Rectal smooth muscle tissue (tissue), 1 donor: Measurements from ENCODE around the gene OTUD1.

Experiments used
- H3K27ac ChIP-seq: one replicate; pipeline ENCODE4 v1.7.0; 2013; ENCODE audit warnings: low read depth, low read length, inconsistent platforms
- H3K27me3 ChIP-seq: one replicate; pipeline ENCODE4 v1.7.0; 2013; ENCODE audit warnings: low read length; ENCODE audit not compliant: control insufficient read depth, insufficient read depth
- H3K36me3 ChIP-seq: one replicate; pipeline ENCODE4 v1.7.0; 2013; ENCODE audit warnings: low read length; ENCODE audit not compliant: control insufficient read depth, insufficient read depth
- H3K4me1 ChIP-seq: one replicate; pipeline ENCODE4 v1.7.0; 2013; ENCODE audit warnings: low read length; ENCODE audit not compliant: control insufficient read depth, insufficient read depth
- H3K4me3 ChIP-seq: one replicate; pipeline ENCODE4 v1.7.0; 2013; ENCODE audit warnings: low read length
- H3K9ac ChIP-seq: one replicate; pipeline ENCODE4 v1.7.0; 2013; ENCODE audit warnings: low read length

Gene OTUD1

DNA sequence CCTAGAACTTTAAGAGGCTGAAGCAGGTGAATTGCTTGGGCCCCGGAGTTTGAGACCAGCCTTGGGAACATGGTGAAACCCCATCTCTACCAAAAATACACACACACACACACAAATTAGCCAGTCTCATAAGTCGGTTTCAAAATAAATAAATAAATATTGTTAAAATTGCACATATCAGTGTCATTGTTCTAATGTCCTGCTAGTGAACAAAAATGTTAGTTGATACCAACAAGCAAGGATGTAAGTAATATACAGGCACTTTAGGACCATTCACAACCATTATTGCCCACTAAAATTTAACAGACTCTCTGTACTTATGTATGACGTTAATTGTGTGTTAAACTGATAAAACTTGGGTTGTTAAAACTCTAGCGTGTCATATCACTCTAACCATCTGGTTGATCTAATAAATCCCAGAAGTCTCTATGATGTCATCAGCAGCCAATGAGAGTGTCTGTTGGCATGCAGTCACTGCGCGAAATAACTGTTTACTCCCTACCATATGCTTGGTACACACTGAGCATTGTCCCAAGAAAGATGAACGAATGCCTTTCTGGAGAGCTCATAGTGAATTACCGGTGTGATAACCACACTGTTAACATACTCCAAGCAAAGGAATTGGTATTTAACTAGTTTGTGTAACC lies 30.4 kb upstream of the OTUD1 start:
- Histone ChIP-seq H3K4me3 (no peak overlapping the region), H3K4me1 (no peaks in the 10 kb centered on the region), H3K36me3 (no peaks in the 10 kb centered on the region), H3K27me3 (no peaks in the 10 kb centered on the region), H3K27ac (no peak overlapping the region), H3K9ac (no peak overlapping the region)

DNA sequence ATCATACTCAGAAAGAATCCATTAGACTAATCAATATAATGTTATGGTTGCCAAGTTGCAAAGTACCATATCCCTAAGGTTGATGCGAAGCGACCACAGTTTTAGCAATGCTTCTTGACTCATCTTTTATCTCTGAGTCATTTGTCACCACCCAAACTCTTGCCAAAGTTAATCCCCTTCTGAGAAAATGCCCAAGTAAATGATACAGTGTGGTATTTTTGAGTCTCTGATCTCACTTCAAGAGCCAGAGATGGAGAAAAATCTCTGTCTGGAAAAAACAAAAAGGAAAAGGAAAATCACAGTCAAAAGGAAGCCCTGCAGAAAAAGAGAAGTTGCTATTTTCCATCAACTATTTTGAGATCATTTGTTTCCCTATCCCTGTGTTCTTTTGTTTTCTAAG lies 26.7 kb upstream of the OTUD1 start:
- H3K27ac ChIP-seq = no peak overlapping the region

DNA sequence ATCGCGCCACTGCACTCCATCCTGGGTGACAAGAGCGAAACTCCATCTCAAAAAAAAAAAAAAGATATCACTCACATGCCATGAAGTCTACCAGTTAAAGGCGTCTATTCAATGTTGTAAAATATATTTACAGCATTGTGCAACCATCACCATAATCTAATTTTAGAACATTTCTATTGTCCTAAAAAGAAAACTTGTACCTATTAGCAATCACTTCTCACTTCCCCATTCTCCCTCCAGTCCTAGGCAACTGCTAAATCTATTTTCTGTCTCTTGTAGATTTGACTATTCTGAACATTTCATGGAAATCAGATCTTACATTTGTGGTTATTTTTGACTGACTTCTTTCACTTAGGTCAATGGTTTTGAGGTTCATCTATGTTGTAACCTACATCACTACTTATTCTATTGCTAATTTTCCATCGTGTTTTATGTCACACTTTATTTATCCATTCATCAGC lies 25.2 kb upstream of the OTUD1 start:
- no peak overlapping the region for H3K9ac ChIP-seq
- H3K4me1 ChIP-seq = no peaks in the 10 kb centered on the region
- no peak overlapping the region for H3K27ac ChIP-seq
- H3K4me3 ChIP-seq = no peak overlapping the region
- no peaks in the 10 kb centered on the region for H3K27me3 ChIP-seq
- no peaks in the 10 kb centered on the region for H3K36me3 ChIP-seq

More for the DNA sequence above, 26.7 kb upstream of the OTUD1 start:
- Histone ChIP-seq H3K4me1 (no peaks in the 10 kb centered on the region), H3K4me3 (no peak overlapping the region), H3K9ac (no peak overlapping the region), H3K27me3 (no peaks in the 10 kb centered on the region), H3K36me3 (no peaks in the 10 kb centered on the region)

DNA sequence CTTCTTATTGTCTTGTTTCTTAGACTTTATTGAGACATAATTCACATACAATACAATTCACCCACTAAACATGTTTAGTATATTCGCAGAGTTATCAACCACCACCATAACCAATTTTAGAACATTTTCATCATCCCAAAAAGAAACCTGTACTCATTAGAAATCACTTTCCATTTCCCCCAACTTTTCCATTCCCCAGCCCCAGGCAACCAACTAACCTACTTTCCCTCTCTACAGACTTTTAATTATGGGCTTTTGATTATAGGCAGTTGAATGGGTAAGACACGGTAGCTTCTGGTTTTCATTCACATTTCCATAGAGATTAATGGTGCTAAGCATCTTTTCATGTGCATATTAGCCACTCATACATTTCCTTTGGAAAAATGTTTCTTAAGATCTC lies 24.2 kb upstream of the OTUD1 start:
- no peak overlapping the region for H3K27ac ChIP-seq
- no peak overlapping the region for H3K4me3 ChIP-seq
- no peaks in the 10 kb centered on the region for H3K4me1 ChIP-seq
- H3K36me3 ChIP-seq = no peaks in the 10 kb centered on the region
- no peak overlapping the region for H3K9ac ChIP-seq
- H3K27me3 ChIP-seq = no peaks in the 10 kb centered on the region

DNA sequence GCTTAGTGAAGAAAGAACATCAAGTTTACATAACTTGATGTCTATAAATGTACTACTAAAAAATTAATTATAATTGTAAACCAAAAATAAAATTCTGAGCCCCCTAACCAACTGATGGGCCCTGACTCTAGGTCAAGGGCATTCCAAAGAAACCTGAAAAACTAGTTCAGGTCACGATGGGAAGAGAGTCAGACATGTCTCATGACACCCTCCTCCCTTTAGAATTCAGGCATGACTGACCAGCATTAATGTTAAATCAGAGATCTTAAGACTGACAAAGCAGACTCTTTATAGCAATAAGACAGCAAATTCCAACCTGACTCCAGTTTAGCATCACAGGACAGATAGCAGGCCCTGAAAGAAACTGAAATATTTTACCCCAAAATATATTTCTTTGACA lies 21.6 kb upstream of the OTUD1 start:
- Histone ChIP-seq H3K4me3 (no peak overlapping the region), H3K4me1 (no peaks in the 10 kb centered on the region), H3K27ac (no peak overlapping the region), H3K36me3 (no peaks in the 10 kb centered on the region), H3K9ac (no peak overlapping the region), H3K27me3 (no peaks in the 10 kb centered on the region)

DNA sequence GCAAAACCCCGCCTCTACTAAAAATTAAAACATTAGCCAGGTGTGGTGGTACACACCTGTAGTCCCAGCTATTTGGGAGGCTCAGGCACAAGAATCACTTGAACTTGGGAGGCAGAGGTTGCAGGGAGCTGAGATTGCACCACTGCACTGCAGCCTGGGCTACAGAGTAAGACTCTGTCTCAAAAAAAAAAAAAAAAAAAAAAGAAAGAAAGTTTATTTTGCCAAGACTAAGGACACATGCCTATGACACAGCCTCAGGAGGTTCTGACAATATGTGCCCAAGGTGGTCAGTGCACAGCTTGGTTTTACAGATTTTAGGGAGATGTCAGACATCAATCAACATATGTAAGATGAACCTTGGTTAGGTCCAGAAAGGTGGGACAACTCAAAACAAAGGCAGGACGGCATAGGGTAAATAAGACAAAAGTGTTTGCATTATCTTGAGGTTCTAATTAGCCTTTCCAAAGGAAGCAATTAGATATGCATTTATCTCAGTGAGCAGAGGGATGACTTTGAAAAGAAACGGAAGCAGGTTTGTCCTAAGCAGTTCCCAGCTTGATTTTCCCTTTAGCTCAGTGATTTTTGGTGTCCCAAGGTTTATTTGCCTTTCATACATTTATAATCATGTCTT lies 20.7 kb upstream of the OTUD1 start:
- H3K4me3 ChIP-seq = no peak overlapping the region

DNA sequence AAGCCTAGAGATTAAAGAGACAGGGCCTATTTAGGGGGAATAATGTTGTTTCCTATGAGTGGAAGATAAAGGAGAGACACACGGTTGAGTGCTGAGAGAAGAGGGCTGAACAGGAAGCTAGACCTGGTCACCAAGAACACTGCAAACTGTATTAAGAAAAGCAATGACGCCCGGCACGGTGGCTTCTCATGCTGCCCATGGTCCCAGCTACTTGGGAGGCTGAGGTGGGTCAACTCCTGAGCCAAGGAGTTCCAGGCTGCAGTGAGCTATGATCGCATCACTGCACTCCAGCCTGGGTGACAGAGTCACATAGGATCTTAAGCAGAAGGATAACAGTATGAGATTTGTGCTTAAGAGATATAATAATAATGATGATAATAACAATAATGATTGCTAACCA lies 19.7 kb upstream of the OTUD1 start:
- Histone ChIP-seq H3K27me3 (no peaks in the 10 kb centered on the region), H3K9ac (no peak overlapping the region), H3K4me3 (no peak overlapping the region), H3K27ac (no peak overlapping the region), H3K36me3 (no peaks in the 10 kb centered on the region), H3K4me1 (no peaks in the 10 kb centered on the region)

More for the DNA sequence above, 20.7 kb upstream of the OTUD1 start:
- H3K36me3 ChIP-seq = no peaks in the 10 kb centered on the region
- H3K27me3 ChIP-seq = no peaks in the 10 kb centered on the region
- no peak overlapping the region for H3K9ac ChIP-seq
- no peaks in the 10 kb centered on the region for H3K4me1 ChIP-seq
- no peak overlapping the region for H3K27ac ChIP-seq

DNA sequence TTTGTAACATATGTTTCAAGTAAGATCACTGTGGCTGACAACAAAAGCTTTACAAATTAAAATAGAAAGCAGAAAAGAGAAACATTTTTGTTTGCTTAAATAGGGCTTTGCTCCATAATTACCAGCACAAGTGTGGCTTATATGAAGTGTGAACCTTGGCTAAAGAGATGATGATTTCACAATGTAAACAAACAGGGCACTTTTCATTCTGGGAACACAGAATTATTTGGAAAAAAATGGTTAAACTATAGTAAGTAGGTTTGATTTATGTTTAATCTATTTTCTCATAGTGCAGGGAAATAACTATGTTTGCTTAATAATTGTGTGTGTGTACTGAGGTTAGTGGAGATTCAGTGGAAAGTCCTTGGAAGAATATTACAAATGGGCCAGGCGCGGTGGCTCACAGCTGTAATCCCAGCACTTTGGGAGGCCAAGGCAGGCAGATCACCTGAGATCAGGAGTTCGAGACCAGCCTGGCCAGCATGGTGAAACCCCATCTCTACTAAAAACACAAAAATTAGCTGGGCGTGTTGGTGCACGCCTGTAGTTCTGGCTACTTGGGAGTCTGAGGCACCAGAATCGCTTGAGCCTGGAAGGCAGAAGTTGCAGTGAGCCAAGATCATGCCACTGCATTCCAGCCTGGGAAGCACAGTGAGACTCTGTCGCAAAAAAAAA lies 19.1 kb upstream of the OTUD1 start:
- Histone ChIP-seq H3K36me3 (no peaks in the 10 kb centered on the region), H3K27me3 (no peaks in the 10 kb centered on the region), H3K4me1 (no peaks in the 10 kb centered on the region), H3K9ac (no peak overlapping the region), H3K4me3 (no peak overlapping the region), H3K27ac (no peak overlapping the region)

DNA sequence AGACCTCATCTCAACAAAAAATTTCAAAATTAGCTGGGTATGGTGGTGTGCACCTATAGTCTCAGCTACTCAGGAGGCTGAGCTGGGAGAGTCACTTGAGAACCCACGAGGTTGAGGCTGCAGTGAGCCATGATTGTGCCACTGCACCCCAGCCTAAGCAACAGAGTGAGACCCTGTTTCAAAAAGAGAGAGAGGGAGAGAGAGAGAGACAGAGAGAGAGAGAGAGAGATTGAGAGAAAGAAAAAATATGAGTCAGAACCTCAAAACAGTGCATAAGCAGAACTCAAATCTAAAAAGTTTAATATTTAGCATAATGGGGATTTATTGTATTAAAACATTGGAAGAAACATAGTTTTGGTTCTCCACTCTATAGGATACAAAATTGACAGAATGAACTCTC lies 17.5 kb upstream of the OTUD1 start:
- H3K4me3 ChIP-seq = no peak overlapping the region
- H3K27me3 ChIP-seq = no peaks in the 10 kb centered on the region
- H3K9ac ChIP-seq = no peak overlapping the region
- no peaks in the 10 kb centered on the region for H3K4me1 ChIP-seq
- H3K27ac ChIP-seq = no peak overlapping the region
- H3K36me3 ChIP-seq = no peaks in the 10 kb centered on the region

DNA sequence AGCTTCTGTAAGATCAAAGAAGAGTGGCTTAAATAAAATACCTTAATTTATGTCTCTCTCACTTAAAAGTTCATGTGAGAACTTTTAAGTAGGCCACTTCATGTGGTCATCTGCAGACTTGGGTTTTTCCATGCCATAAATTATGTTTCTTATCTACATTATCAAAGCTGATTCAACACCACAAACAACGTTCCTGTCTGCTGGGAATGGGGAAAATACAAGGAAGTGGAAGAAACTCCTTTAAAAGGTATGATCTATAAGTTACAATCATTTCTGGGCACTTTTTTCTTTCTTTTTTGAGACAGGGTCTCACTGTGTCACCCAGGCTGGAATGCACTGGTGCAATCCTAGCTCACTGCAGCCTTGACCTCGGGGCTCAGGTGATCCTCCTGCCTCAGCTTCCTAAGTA lies 16.9 kb upstream of the OTUD1 start:
- no peak overlapping the region for H3K9ac ChIP-seq
- no peak overlapping the region for H3K27ac ChIP-seq
- no peaks in the 10 kb centered on the region for H3K36me3 ChIP-seq
- H3K4me3 ChIP-seq = no peak overlapping the region
- H3K27me3 ChIP-seq = no peaks in the 10 kb centered on the region
- H3K4me1 ChIP-seq = no peaks in the 10 kb centered on the region

DNA sequence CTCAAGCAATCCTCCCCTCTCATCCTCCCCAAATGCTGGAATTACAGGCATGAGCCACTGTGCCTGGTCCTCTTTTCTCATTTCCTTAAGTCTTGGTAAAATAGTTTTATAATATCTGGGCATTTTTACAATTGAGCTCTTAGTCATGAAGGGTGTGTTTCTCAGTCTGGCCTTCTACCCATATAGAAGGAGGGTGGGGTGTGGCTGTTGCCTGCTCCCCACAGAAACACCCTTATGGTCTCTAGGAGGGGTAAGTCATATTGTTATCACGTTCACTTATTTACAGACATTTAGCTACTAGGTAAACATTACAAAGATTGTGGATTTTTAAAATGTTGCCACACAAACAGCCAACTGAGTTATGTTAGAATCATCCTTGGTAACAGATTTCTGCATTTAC lies 6.7 kb upstream of the OTUD1 start:
- no peaks in the 10 kb centered on the region for H3K27me3 ChIP-seq
- H3K4me1 ChIP-seq = no peaks in the 10 kb centered on the region
- no peaks in the 10 kb centered on the region for H3K36me3 ChIP-seq
- H3K9ac ChIP-seq = no peak overlapping the region
- no peak overlapping the region for H3K27ac ChIP-seq
- H3K4me3 ChIP-seq = no peak overlapping the region

DNA sequence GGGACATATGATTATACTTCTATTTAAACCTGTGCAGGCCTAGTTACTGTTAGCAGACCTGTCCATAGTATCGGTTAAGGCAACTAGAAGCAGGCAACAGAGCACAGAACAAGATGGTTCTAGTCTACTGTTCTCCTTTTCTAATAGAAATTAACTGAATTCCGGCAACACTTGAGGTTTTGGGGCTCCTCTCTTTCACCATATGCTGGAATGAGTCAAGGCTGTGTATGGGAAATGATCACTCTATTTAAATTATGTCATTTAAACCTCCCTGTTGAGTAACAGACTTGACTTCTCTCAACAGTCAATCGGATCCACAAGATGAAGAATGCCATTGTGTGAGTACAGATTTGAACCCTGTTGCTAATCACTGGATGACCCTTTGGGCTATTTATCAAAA lies 6.2 kb upstream of the OTUD1 start:
- no peaks in the 10 kb centered on the region for H3K4me1 ChIP-seq

DNA sequence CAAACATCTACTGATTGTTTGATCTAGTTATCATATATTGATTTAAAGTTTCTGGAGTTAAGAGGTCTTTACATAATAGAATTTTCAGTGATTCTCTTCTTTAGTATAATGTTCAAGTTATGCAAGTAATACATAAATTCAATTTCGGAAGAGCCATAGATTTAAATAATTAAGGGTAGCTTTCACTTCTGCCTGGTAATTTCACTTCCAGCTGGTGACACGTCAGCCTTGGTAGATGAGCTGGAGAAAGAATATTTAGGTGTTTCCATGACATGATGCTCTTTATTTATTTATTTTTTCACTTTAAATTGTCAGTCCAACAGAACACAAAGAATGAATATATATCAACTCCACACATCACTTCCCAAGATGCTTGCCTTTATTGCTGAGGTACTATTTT lies 5.2 kb upstream of the OTUD1 start:
- Histone ChIP-seq H3K4me1 (no peaks in the 10 kb centered on the region), H3K36me3 (no peaks in the 10 kb centered on the region), H3K9ac (no peak overlapping the region), H3K27ac (no peak overlapping the region), H3K4me3 (no peak overlapping the region), H3K27me3 (no peaks in the 10 kb centered on the region)

More for the DNA sequence above, 6.2 kb upstream of the OTUD1 start:
- no peaks in the 10 kb centered on the region for H3K36me3 ChIP-seq
- H3K9ac ChIP-seq = no peak overlapping the region
- H3K27me3 ChIP-seq = no peaks in the 10 kb centered on the region
- H3K4me3 ChIP-seq = no peak overlapping the region
- no peak overlapping the region for H3K27ac ChIP-seq
